Measurements from ENCODE around the gene PRODH2.

GRCh38 chr19:35828692-35829301 lies 16.2 kb upstream of the PRODH2 start:
- TF ChIP-seq, protein P1, sequence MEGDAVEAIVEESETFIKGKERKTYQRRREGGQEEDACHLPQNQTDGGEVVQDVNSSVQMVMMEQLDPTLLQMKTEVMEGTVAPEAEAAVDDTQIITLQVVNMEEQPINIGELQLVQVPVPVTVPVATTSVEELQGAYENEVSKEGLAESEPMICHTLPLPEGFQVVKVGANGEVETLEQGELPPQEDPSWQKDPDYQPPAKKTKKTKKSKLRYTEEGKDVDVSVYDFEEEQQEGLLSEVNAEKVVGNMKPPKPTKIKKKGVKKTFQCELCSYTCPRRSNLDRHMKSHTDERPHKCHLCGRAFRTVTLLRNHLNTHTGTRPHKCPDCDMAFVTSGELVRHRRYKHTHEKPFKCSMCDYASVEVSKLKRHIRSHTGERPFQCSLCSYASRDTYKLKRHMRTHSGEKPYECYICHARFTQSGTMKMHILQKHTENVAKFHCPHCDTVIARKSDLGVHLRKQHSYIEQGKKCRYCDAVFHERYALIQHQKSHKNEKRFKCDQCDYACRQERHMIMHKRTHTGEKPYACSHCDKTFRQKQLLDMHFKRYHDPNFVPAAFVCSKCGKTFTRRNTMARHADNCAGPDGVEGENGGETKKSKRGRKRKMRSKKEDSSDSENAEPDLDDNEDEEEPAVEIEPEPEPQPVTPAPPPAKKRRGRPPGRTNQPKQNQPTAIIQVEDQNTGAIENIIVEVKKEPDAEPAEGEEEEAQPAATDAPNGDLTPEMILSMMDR (conservative IDR thresholded peaks at IDR 0.05; ENCODE audit: low read depth, low read length) = no peak
- TF ChIP-seq EZH2 (IDR thresholded peaks at IDR 0.05; ENCODE audit: low read length, unreplicated experiment) = no peak
- TF ChIP-seq EZH2phosphoT487 (IDR thresholded peaks at IDR 0.05; ENCODE audit: borderline replicate concordance, low read length) = no peak

Measured in PC-3 (cell line).